ENCODE results near the gene L3HYPDH. TPM values are rescaled to one million over a fixed set of nuclear protein-coding genes. Genes with fewer than 3 reads are reported as not detected.

L3HYPDH gene
- total and polyA plus RNA-seq, 9 donors = 15.5 to 25.0 (median 21.7) TPM

GRCh38 chr14:59481407-59481806 lies 2.8 kb downstream of the L3HYPDH start:
- no CpG with 5 or more reads among the region's 2 CpGs for WGBS (ENCODE audit: insufficient coverage)
- no peak overlapping the region for H3K27ac ChIP-seq (ENCODE audit: low read length)
- peaks cover 17% of the 10 kb centered on the region for H3K4me1 ChIP-seq (ENCODE audit: control insufficient read depth, insufficient read depth, low read length)

GRCh38 chr14:59480166-59480565 lies 4.0 kb downstream of the L3HYPDH start:
- Histone ChIP-seq H3K36me3 (ENCODE audit: control insufficient read depth, insufficient read depth, low read length) (peaks cover 32% of the 10 kb centered on the region), H3K27me3 (ENCODE audit: control insufficient read depth, insufficient read depth, low read length) (no peaks in the 10 kb centered on the region), H3K27ac (ENCODE audit: low read length) (no peak overlapping the region), H3K4me1 (ENCODE audit: control insufficient read depth, insufficient read depth, low read length) (peaks cover 17% of the 10 kb centered on the region), H3K4me3 (ENCODE audit: low read length) (no peak overlapping the region), H3K9me3 (replicated peaks; ENCODE audit: control insufficient read depth, low read depth, low read length) (no peaks in the 10 kb centered on the region)
- no CpG with 5 or more reads among the region's 1 CpG for WGBS (ENCODE audit: insufficient coverage)
- DNase-seq = no peak

More at GRCh38 chr14:59481407-59481806, 2.8 kb downstream of the L3HYPDH start:
- peaks cover 24% of the 10 kb centered on the region for H3K36me3 ChIP-seq (ENCODE audit: control insufficient read depth, insufficient read depth, low read length)
- no peaks in the 10 kb centered on the region for H3K9me3 ChIP-seq (replicated peaks; ENCODE audit: control insufficient read depth, low read depth, low read length)
- H3K27me3 ChIP-seq (ENCODE audit: control insufficient read depth, insufficient read depth, low read length) = no peaks in the 10 kb centered on the region
- no peak for DNase-seq
- no peak overlapping the region for H3K4me3 ChIP-seq (ENCODE audit: low read length)

- Histone ChIP-seq H3K27me3 (ENCODE audit: control insufficient read depth, insufficient read depth, low read length) (no peaks in the 10 kb centered on the region), H3K4me3 (ENCODE audit: low read length) (no peak overlapping the region), H3K36me3 (ENCODE audit: control insufficient read depth, insufficient read depth, low read length) (peaks cover 42% of the 10 kb centered on the region), H3K4me1 (ENCODE audit: control insufficient read depth, insufficient read depth, low read length) (peaks cover 16% of the 10 kb centered on the region), H3K27ac (ENCODE audit: low read length) (no peak overlapping the region), H3K9me3 (replicated peaks; ENCODE audit: control insufficient read depth, low read depth, low read length) (no peaks in the 10 kb centered on the region)
- WGBS (ENCODE audit: insufficient coverage) = no CpG with 5 or more reads among the region's 3 CpGs
- no peak for DNase-seq
Observed at GRCh38 chr14:59478540-59478939, 5.7 kb downstream of the L3HYPDH start.

DNA sequence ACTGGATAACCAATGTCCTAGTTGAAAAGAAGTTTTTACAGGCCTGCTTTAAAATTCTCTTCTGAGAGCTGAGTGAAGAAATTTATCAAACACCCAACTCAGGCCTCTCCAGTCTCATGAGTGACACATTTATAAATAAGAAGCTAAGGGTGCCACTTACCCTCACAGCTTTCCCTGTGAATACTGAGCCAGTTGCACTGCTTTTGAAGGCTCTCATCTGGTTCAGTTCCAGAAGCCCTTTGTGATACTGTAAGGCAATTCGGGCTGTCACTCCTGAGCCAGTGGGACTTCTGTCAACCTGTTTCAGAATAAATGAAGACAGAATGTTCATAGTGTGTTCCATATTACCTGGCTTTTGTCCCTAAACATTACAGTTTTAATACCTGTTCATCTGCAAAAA lies 8.5 kb downstream of the L3HYPDH start:
- Histone ChIP-seq H3K27ac (ENCODE audit: low read length) (no peak overlapping the region), H3K27me3 (ENCODE audit: control insufficient read depth, insufficient read depth, low read length) (no peaks in the 10 kb centered on the region), H3K9me3 (replicated peaks; ENCODE audit: control insufficient read depth, low read depth, low read length) (no peaks in the 10 kb centered on the region), H3K4me3 (ENCODE audit: low read length) (no peak overlapping the region), H3K4me1 (ENCODE audit: control insufficient read depth, insufficient read depth, low read length) (no peaks in the 10 kb centered on the region), H3K36me3 (ENCODE audit: control insufficient read depth, insufficient read depth, low read length) (peaks cover 41% of the 10 kb centered on the region)
- WGBS (ENCODE audit: insufficient coverage) = no CpG with 5 or more reads among the region's 1 CpG
- no peak for DNase-seq

GRCh38 chr14:59474172-59474571 lies 10.0 kb downstream of the L3HYPDH start:
- Histone ChIP-seq H3K4me3 (ENCODE audit: low read length) (no peak overlapping the region), H3K27ac (ENCODE audit: low read length) (no peak overlapping the region)
- WGBS (ENCODE audit: insufficient coverage) = no CpG with 5 or more reads among the region's 1 CpG

GRCh38 chr14:59465316-59466135 lies 18.7 kb downstream of the L3HYPDH start, which contains the start of gene GPR135:
Gene GPR135 (minus strand): TSS chr14:59465380. CDS start chr14:59465226, 154 bp downstream.
- H3K9me3 ChIP-seq (replicated peaks; ENCODE audit: control insufficient read depth, low read depth, low read length) = no peaks in the 10 kb centered on the region
- peaks cover 20% of the 10 kb centered on the region for H3K36me3 ChIP-seq (ENCODE audit: control insufficient read depth, insufficient read depth, low read length)
- peak within 1 kb of the TSS; percentile 71 for H3K27ac ChIP-seq (ENCODE audit: low read length)
- peak within 1 kb of the TSS; percentile 63 for H3K4me3 ChIP-seq (ENCODE audit: low read length)
- peaks cover 10% of the 10 kb centered on the region for H3K4me1 ChIP-seq (ENCODE audit: control insufficient read depth, insufficient read depth, low read length)
- peaks cover 3% of the 10 kb centered on the region for H3K27me3 ChIP-seq (ENCODE audit: control insufficient read depth, insufficient read depth, low read length)
- WGBS (ENCODE audit: insufficient coverage) = 20% methylated on average over 37 of the region's 40 CpGs
- DNase-seq = no peak

More at GRCh38 chr14:59474172-59474571, 10.0 kb downstream of the L3HYPDH start:
- DNase-seq = no peak
- peaks cover 46% of the 10 kb centered on the region for H3K36me3 ChIP-seq (ENCODE audit: control insufficient read depth, insufficient read depth, low read length)
- H3K9me3 ChIP-seq (replicated peaks; ENCODE audit: control insufficient read depth, low read depth, low read length) = no peaks in the 10 kb centered on the region
- H3K27me3 ChIP-seq (ENCODE audit: control insufficient read depth, insufficient read depth, low read length) = no peaks in the 10 kb centered on the region
- no peaks in the 10 kb centered on the region for H3K4me1 ChIP-seq (ENCODE audit: control insufficient read depth, insufficient read depth, low read length)

- Histone ChIP-seq H3K4me3 (ENCODE audit: low read length) (peak overlapping the region; percentile 63), H3K36me3 (ENCODE audit: control insufficient read depth, insufficient read depth, low read length) (peaks cover 17% of the 10 kb centered on the region), H3K27ac (ENCODE audit: low read length) (peak overlapping the region; percentile 71), H3K4me1 (ENCODE audit: control insufficient read depth, insufficient read depth, low read length) (peaks cover 10% of the 10 kb centered on the region), H3K27me3 (ENCODE audit: control insufficient read depth, insufficient read depth, low read length) (peaks cover 3% of the 10 kb centered on the region), H3K9me3 (replicated peaks; ENCODE audit: control insufficient read depth, low read depth, low read length) (no peaks in the 10 kb centered on the region)
- DNase-seq = peak; percentile 88
- WGBS (ENCODE audit: insufficient coverage) = under 1% methylated on average over 105 of the region's 105 CpGs
Observed at GRCh38 chr14:59464486-59465315, 19.5 kb downstream of the L3HYPDH start.

DNA sequence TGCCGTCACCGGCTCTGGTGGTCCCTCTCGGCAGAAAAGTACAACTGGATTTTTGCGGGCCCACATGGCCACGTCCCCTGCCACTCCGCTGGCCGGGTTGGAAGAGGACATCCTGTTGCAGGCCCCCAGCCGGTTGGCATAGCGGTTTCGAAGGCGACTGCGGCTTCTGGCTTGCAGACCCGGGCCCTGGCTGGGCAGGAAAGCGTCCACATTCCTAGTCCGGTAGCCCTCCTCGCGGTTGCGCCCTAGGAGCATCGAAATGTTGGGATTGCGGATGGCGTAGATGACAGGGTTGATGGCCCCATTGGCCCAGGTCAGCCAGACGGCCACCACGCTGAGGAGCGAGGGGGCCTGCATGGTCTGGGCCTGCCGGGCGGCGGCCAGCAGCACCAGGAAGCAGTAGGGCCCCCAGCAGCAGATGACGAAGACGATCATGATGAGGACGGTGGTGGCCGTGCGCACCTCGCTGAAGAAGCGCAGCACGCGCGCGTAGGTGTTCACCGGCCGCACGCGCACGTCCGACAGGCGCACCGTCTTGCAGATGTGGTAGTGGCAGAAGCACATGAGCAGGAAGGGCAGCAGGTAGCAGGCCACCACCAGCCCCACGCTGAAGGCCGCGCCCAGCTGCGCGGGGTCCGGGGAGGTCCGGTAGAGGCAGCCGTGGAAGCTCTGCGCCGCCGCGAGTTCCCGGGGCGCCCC lies 20.3 kb downstream of the L3HYPDH start:
- H3K4me1 ChIP-seq (ENCODE audit: control insufficient read depth, insufficient read depth, low read length) = peaks cover 10% of the 10 kb centered on the region
- H3K9me3 ChIP-seq (replicated peaks; ENCODE audit: control insufficient read depth, low read depth, low read length) = no peaks in the 10 kb centered on the region
- H3K36me3 ChIP-seq (ENCODE audit: control insufficient read depth, insufficient read depth, low read length) = peaks cover 17% of the 10 kb centered on the region
- no peak for DNase-seq
- peak overlapping the region; percentile 63 for H3K4me3 ChIP-seq (ENCODE audit: low read length)
- H3K27me3 ChIP-seq (ENCODE audit: control insufficient read depth, insufficient read depth, low read length) = peaks cover 3% of the 10 kb centered on the region
- H3K27ac ChIP-seq (ENCODE audit: low read length) = no peak overlapping the region
- 24% methylated on average over 60 of the region's 60 CpGs for WGBS (ENCODE audit: insufficient coverage)

GRCh38 chr14:59461891-59462290 lies 22.3 kb downstream of the L3HYPDH start:
- H3K27ac ChIP-seq (ENCODE audit: low read length) = no peak overlapping the region
- no CpG with 5 or more reads among the region's 1 CpG for WGBS (ENCODE audit: insufficient coverage)
- H3K4me1 ChIP-seq (ENCODE audit: control insufficient read depth, insufficient read depth, low read length) = peaks cover 10% of the 10 kb centered on the region
- no peak for DNase-seq
- H3K27me3 ChIP-seq (ENCODE audit: control insufficient read depth, insufficient read depth, low read length) = peaks cover 3% of the 10 kb centered on the region
- no peaks in the 10 kb centered on the region for H3K9me3 ChIP-seq (replicated peaks; ENCODE audit: control insufficient read depth, low read depth, low read length)
- H3K4me3 ChIP-seq (ENCODE audit: low read length) = no peak overlapping the region
- peaks cover 18% of the 10 kb centered on the region for H3K36me3 ChIP-seq (ENCODE audit: control insufficient read depth, insufficient read depth, low read length)

Data from muscle of leg (tissue), 11 donors.